Measurements from ENCODE around the gene CRYZ.
"Not testable (repeated sequence)": the region's sequence is repeated elsewhere in the genome, so short reads cannot be mapped to it uniquely, and the experiment has no call there.

The CRYZ gene

DNA sequence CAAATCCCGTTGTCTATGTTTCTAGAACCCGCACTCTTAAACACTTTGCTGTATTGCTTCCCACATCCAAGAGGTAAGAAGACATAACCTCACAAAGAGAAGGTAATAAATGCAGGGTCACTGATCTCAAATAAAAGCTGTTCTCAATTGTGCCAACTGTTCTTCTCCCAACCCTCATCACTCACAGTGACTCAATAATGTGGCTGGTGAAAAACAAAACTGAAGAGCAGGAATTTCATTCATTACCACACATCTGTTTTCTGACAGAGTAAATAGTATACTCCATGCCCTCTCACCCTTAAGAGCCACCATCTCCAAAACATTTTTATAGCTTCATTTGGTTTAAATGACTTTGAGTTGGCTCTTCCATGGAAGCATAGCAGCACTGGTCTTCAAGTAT is 53.0 kb downstream of the CRYZ start:
- H3K4me3 ChIP-seq (ENCODE audit: low read depth in 1 of 2, low read length in 1 of 2): no peak overlapping the region

DNA sequence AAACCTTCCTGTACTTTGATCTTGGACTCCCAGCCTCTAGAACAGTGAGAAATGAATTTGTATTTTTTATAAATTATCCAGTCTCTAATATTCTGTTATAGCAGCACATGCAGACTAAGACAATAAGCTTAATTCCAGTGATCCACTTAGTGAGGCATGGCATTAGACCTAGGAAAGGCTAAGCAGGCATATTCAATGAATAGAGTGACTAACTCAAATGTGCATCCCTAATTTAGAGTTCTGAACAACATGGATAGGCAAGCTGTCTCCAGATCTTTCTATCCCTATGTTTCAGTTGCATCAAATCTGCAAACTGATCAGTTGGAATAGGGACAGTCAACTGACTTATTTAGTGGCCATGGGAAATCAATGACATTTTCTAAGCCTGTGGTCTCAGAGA is 54.9 kb downstream of the CRYZ start:
- H3K27me3 ChIP-seq: peaks cover 26% of the 10 kb centered on the region
- H3K27ac ChIP-seq: no peak overlapping the region
- no peak overlapping the region for H3K4me3 ChIP-seq (ENCODE audit: low read depth in 1 of 2, low read length in 1 of 2)
- H3K4me1 ChIP-seq (ENCODE audit: control insufficient read depth in 1 of 2, insufficient read depth in 1 of 2, low read depth in 1 of 2, low read length in 1 of 2): no peaks in the 10 kb centered on the region
- no peaks in the 10 kb centered on the region for H3K36me3 ChIP-seq
- no peaks in the 10 kb centered on the region for H3K9me3 ChIP-seq
- TF ChIP-seq, protein P1, sequence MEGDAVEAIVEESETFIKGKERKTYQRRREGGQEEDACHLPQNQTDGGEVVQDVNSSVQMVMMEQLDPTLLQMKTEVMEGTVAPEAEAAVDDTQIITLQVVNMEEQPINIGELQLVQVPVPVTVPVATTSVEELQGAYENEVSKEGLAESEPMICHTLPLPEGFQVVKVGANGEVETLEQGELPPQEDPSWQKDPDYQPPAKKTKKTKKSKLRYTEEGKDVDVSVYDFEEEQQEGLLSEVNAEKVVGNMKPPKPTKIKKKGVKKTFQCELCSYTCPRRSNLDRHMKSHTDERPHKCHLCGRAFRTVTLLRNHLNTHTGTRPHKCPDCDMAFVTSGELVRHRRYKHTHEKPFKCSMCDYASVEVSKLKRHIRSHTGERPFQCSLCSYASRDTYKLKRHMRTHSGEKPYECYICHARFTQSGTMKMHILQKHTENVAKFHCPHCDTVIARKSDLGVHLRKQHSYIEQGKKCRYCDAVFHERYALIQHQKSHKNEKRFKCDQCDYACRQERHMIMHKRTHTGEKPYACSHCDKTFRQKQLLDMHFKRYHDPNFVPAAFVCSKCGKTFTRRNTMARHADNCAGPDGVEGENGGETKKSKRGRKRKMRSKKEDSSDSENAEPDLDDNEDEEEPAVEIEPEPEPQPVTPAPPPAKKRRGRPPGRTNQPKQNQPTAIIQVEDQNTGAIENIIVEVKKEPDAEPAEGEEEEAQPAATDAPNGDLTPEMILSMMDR (IDR thresholded peaks at IDR 0.05): no peak

More for the DNA sequence above, 53.0 kb downstream of the CRYZ start:
- no peaks in the 10 kb centered on the region for H3K36me3 ChIP-seq
- no peaks in the 10 kb centered on the region for H3K4me1 ChIP-seq (ENCODE audit: control insufficient read depth in 1 of 2, insufficient read depth in 1 of 2, low read depth in 1 of 2, low read length in 1 of 2)
- H3K9me3 ChIP-seq: no peaks in the 10 kb centered on the region
- H3K27me3 ChIP-seq: peaks cover 7% of the 10 kb centered on the region
- TF ChIP-seq, protein P1 (IDR thresholded peaks at IDR 0.05): no peak
- H3K27ac ChIP-seq: no peak overlapping the region

DNA sequence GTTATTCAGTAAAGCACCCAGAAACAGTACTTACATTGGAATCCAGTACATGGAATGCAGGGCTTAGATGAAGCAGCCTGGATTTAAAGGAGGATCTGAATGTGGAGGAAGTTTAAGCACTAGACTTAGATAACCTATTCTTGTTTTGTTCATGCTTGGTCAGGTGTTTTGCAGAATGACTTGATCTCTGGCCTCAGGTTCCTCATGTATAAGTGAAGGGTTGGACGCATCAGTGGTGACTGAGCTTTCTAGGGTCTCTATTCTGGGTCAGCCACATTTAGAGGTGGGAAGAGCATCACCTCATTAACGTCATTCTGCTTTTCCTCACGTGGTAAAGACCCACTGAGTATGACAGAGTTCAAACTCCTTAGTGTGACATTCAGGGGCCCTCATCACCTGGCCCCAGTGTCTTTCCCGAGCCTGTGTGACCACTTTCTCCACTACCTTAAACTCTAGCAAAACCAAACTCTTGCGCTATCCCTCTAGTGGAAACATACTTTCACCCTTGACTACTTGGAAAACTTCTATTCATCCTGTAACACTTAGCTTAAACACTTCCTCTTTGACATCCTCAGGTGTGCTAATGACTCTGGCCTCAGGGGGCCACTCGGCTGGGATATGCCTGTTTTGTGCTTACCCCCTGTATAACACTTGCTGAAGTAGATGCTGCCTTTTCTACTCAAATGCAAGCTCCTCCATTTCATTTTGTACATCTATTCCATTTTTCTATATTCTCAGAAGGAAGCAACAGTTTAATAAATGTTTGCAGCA is 58.4 kb downstream of the CRYZ start:
- H3K27me3 ChIP-seq: peaks cover 38% of the 10 kb centered on the region
- H3K36me3 ChIP-seq: no peaks in the 10 kb centered on the region
- TF ChIP-seq, protein P1 (IDR thresholded peaks at IDR 0.05): no peak
- H3K9me3 ChIP-seq: no peaks in the 10 kb centered on the region
- H3K27ac ChIP-seq: no peak overlapping the region
- H3K4me1 ChIP-seq (ENCODE audit: control insufficient read depth in 1 of 2, insufficient read depth in 1 of 2, low read depth in 1 of 2, low read length in 1 of 2): no peaks in the 10 kb centered on the region
- no peak overlapping the region for H3K4me3 ChIP-seq (ENCODE audit: low read depth in 1 of 2, low read length in 1 of 2)

DNA sequence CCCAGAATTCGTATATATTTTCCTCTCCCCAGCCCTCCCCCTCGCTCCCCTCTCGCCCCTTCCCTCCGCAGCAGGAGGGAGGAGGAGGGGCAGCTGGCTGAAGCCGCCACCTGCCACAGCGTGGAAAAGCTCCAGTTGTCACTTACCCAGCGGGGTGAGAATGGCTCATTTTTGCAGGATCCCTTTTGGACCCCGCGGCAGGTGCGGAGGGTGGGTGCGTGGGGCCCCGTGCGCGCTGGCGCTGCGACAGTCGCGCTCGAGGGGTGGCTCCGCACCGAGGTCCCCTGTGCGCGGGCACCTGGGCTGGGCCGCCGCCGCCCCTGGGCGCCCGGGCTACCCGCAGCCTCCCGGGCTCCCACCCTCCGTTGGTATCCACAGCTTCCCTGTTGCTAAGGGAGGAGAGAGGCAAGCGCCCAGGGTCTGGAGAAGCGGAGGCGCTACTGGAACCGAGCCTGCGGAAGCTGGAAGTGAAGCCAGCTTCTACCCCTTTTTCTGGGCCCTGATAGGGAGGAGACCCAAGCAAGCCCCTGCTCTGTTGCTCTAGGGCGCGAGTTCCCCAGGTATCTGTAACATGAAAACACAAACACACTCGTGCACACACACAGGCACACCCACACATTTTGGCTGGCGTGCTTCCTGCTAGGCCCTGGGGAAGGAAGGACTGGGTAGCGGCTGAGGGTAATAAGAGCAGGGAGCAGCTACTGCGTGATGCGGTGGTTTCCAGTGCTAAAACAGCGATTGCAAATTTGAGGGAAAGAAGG is 59.3 kb downstream of the CRYZ start, which contains the start of gene ERICH3:
Gene ERICH3, minus strand, starts transcription at position 442 of the 761 bp plus-strand sequence. Its CDS starts 273 bp downstream, at position 169.
- Histone ChIP-seq H3K4me1 (ENCODE audit: control insufficient read depth in 1 of 2, insufficient read depth in 1 of 2, low read depth in 1 of 2, low read length in 1 of 2) (no peaks in the 10 kb centered on the region), H3K27ac (no peak within 1 kb of the TSS), H3K27me3 (peaks cover 38% of the 10 kb centered on the region), H3K36me3 (no peaks in the 10 kb centered on the region), H3K4me3 (ENCODE audit: low read depth in 1 of 2, low read length in 1 of 2) (no peak within 1 kb of the TSS), H3K9me3 (no peaks in the 10 kb centered on the region)
- TF ChIP-seq, protein P1 (IDR thresholded peaks at IDR 0.05): no peak

DNA sequence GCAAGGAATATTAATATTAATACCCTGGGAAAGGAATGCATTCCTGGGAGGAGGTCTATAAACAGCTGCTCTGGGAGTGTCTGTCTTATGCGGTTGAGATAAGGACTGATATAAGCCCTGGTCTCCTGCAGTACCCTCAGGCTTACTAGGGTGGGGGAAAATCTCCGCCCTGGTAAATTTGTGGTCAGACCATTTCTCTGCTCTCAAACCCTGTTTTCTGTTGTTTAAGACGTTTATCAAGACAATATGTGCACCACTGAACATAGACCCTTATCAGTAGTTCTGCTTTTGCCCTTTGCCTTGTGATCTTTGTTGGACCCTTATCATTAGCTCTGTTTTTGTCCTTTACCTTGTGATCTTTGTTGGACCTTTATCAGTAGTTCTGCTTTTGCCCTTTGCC is 62.0 kb downstream of the CRYZ start:
- H3K4me3 ChIP-seq (ENCODE audit: low read depth in 1 of 2, low read length in 1 of 2); H3K27ac ChIP-seq; H3K4me1 ChIP-seq (ENCODE audit: control insufficient read depth in 1 of 2, insufficient read depth in 1 of 2, low read depth in 1 of 2, low read length in 1 of 2); H3K9me3 ChIP-seq; H3K36me3 ChIP-seq: not testable (repeated sequence)
- peaks cover 38% of the 10 kb centered on the region for H3K27me3 ChIP-seq
